GM18526 (cell line): ENCODE measurements around the gene E2F3.

Experiments used
- POLR2A ChIP-seq: IDR thresholded peaks from 3 replicates; pipeline ENCODE4 v1.6.1; 2011; ENCODE audit not compliant: insufficient read length; ENCODE audit errors: extremely low read depth

Gene E2F3

GRCh38 chr6:20490591-20490990 lies 88.9 kb downstream of the E2F3 start:
- TF ChIP-seq POLR2A: no peak

- no peak for TF ChIP-seq POLR2A
Observed at GRCh38 chr6:20492099-20492498, 90.4 kb downstream of the E2F3 start.

- TF ChIP-seq POLR2A: no peak
Observed at GRCh38 chr6:20497216-20498040, 95.7 kb downstream of the E2F3 start.

- TF ChIP-seq POLR2A: no peak
Observed at GRCh38 chr6:20498041-20498385, 96.3 kb downstream of the E2F3 start.

- TF ChIP-seq POLR2A: no peak
Observed at GRCh38 chr6:20509212-20509611, 107.5 kb downstream of the E2F3 start.

- TF ChIP-seq POLR2A: no peak
Observed at GRCh38 chr6:20511852-20512251, 110.2 kb downstream of the E2F3 start.

GRCh38 chr6:20532881-20533280 lies 131.2 kb downstream of the E2F3 start:
- TF ChIP-seq POLR2A: no peak

GRCh38 chr6:20533746-20534294 lies 132.1 kb downstream of the E2F3 start:
- TF ChIP-seq POLR2A: no peak

GRCh38 chr6:20534295-20535262 lies 132.9 kb downstream of the E2F3 start, which contains the start of gene CDKAL1:
TSS of gene CDKAL1 (plus strand) at chr6:20534457. CDS start at chr6:20546351, 11,894 bp downstream.
- peak; percentile 62 for TF ChIP-seq POLR2A

- TF ChIP-seq POLR2A: no peak
Observed at GRCh38 chr6:20538131-20538662, 136.5 kb downstream of the E2F3 start.

GRCh38 chr6:20538907-20539306 lies 137.2 kb downstream of the E2F3 start:
- no peak for TF ChIP-seq POLR2A

GRCh38 chr6:20539387-20539786 lies 137.7 kb downstream of the E2F3 start:
- TF ChIP-seq POLR2A: no peak

- TF ChIP-seq POLR2A: no peak
Observed at GRCh38 chr6:20540683-20541082, 139.0 kb downstream of the E2F3 start.

GRCh38 chr6:20541382-20541781 lies 139.7 kb downstream of the E2F3 start:
- no peak for TF ChIP-seq POLR2A

GRCh38 chr6:20542927-20543602 lies 141.4 kb downstream of the E2F3 start:
- TF ChIP-seq POLR2A: no peak
